Keratinocyte (primary cell): ENCODE data around the gene RFX7. TPM values are rescaled to one million over a fixed set of nuclear protein-coding genes. Genes with fewer than 3 reads are reported as not detected.

Source experiments
- DNase-seq: peaks from one replicate; pipeline ENCODE4 v3.0.0-alpha.2; 2011; ENCODE audit warnings: low read depth, missing footprints, low spot score
- FAIRE-seq: peaks from 2 replicates; lab custom pipeline; 2011; peaks lifted over from hg19 to GRCh38; lab: Jason Lieb, UNC
- H2AFZ ChIP-seq: 2 replicates; pipeline ENCODE4 v1.6.0; 2012; ENCODE audit warnings: low read length, control low read depth, inconsistent platforms; ENCODE audit not compliant: control insufficient read depth
- H3K27ac ChIP-seq: 2 replicates; pipeline ENCODE4 v1.5.1; 2011; ENCODE audit warnings: low read length; ENCODE audit not compliant: control insufficient read depth, insufficient read depth
- H3K27me3 ChIP-seq: 3 replicates; pipeline ENCODE4 v1.6.0; 2011; ENCODE audit warnings: low read length; ENCODE audit not compliant: control insufficient read depth, insufficient read depth; ENCODE audit errors: extremely low read depth
- H3K36me3 ChIP-seq, 2 experiments: 2 replicates in 1 of 2; 3 replicates in 1 of 2; pipeline ENCODE4 v1.5.1; 2011; ENCODE audit warnings: low read length in 2 of 2, mild to moderate bottlenecking in 1 of 2; ENCODE audit not compliant: control insufficient read depth in 2 of 2, insufficient read depth in 2 of 2; ENCODE audit errors: extremely low read depth in 1 of 2
- H3K4me1 ChIP-seq: 3 replicates; pipeline ENCODE4 v1.5.1; 2011; ENCODE audit warnings: low read length; ENCODE audit not compliant: control insufficient read depth, insufficient read depth; ENCODE audit errors: extremely low read depth
- H3K4me2 ChIP-seq: 3 replicates; pipeline ENCODE4 v1.6.0; 2011; ENCODE audit warnings: low read depth, low read length; ENCODE audit not compliant: control insufficient read depth, insufficient read depth; ENCODE audit errors: extremely low read depth
- H3K4me3 ChIP-seq, 3 experiments: fragments of 200-600 bp in 1 of 3; sonication (generic) in 1 of 3; 2 replicates in 2 of 3; 3 replicates in 1 of 3; pipeline ENCODE4 v1.5.1; 2011 to 2016; ENCODE audit warnings: low read length in 3 of 3, mild to moderate bottlenecking in 3 of 3, control low read depth in 2 of 3, inconsistent platforms in 1 of 3, low read depth in 1 of 3, mixed read lengths in 1 of 3, mixed run types in 1 of 3, moderate library complexity in 1 of 3; ENCODE audit not compliant: control insufficient read depth in 2 of 3, insufficient read depth in 2 of 3; ENCODE audit errors: extremely low read depth in 1 of 3
- H3K79me2 ChIP-seq: 2 replicates; pipeline ENCODE4 v1.6.0; 2012; ENCODE audit warnings: low read length; ENCODE audit not compliant: control insufficient read depth, insufficient read depth
- H3K9ac ChIP-seq: 3 replicates; pipeline ENCODE4 v1.6.0; 2011; ENCODE audit warnings: low read length; ENCODE audit not compliant: control insufficient read depth, insufficient read depth; ENCODE audit errors: extremely low read depth
- H3K9me1 ChIP-seq: 3 replicates; pipeline ENCODE4 v1.6.0; 2011; ENCODE audit warnings: low read length; ENCODE audit not compliant: control insufficient read depth, insufficient read depth; ENCODE audit errors: extremely low read depth
- H3K9me3 ChIP-seq: 2 replicates; pipeline ENCODE4 v1.5.1; 2012; ENCODE audit warnings: low read depth, low read length; ENCODE audit not compliant: control insufficient read depth
- H4K20me1 ChIP-seq: 3 replicates; pipeline ENCODE4 v1.6.0; 2011; ENCODE audit warnings: low read length; ENCODE audit not compliant: control insufficient read depth, insufficient read depth; ENCODE audit errors: extremely low read depth
- EZH2 ChIP-seq: IDR thresholded peaks from one replicate; pipeline ENCODE4 v1.6.1; 2012; ENCODE audit warnings: inconsistent platforms, mild to moderate bottlenecking, low read length, moderate library complexity
- dilution Hi-C: fragments of 300-500 bp; cut with MboI; formaldehyde crosslinking; loops from one replicate; pipeline ENCODE4 v1.7.0; 2020; ENCODE audit warnings: low sequenced_read_pairs; ENCODE audit not compliant: extremely low pct_ligation_motif_present
- polyA plus RNA-seq, 5 experiments: library from polyadenylated mRNA; depleted of rRNA in 3 of 5; stranded (reverse) in 3 of 5; stranded (forward) in 1 of 5; unstranded in 1 of 5; fragments of >200 nt; gene quantifications; 1 replicate in 1 of 5; 2 replicates in 3 of 5; 3 replicates in 1 of 5; pipeline versions ENCODE4 v1.2.1 to v1.2.3, GENCODE V29; 2011 to 2012; ENCODE audit warnings: missing spikeins in 2 of 5, low read depth in 1 of 5, low replicate concordance in 1 of 5
- TF ChIP-seq, protein P1 (sequence below), 3 experiments: IDR thresholded peaks in 1 of 3; conservative IDR thresholded peaks in 1 of 3; optimal IDR thresholded peaks in 1 of 3; 2 replicates in 2 of 3; 3 replicates in 1 of 3; pipeline versions ENCODE3 to v1.5.1; 2011; ENCODE audit warnings: low read length in 3 of 3, mild to moderate bottlenecking in 3 of 3, moderate library complexity in 2 of 3, control low read depth in 1 of 3, inconsistent platforms in 1 of 3; ENCODE audit not compliant: insufficient read depth in 2 of 3; ENCODE audit errors: extremely low read depth in 1 of 3

RFX7 gene
- polyA plus RNA-seq, 1 donor (not counting 4 experiments of a cell fraction or from before 2014, with no cell fraction given) = 16.3 TPM

DNA sequence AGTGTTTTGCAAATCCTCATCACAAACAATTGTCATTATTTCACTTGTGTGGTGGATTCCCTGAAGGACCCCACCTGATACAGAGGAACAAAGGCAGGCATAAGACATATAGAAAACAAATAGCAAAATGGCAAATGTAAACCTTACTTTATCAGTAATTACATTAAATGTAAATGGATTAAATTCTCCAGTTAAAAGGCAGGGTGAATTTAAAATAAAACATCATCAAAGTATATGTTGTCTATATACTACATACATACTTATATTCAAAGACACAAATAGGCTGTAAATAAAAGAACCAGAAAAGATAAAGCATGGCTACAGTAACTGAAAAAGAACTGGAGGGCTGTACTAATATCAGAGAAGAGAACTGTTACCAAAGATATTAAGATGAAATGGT, 117.3 kb downstream of the RFX7 start:
- Histone ChIP-seq H3K4me2 (no peak overlapping the region), H3K4me3 (no peak overlapping the region), H3K36me3 (peaks cover 8 to 10% of the 10 kb centered on the region in 2 experiments), H3K9ac (no peak overlapping the region), H2AFZ (no peak overlapping the region), H3K9me3 (no peaks in the 10 kb centered on the region), H4K20me1 (no peaks in the 10 kb centered on the region), H3K9me1 (no peaks in the 10 kb centered on the region), H3K79me2 (peaks cover 2% of the 10 kb centered on the region), H3K27ac (no peak overlapping the region), H3K4me1 (no peaks in the 10 kb centered on the region), H3K27me3 (no peaks in the 10 kb centered on the region)
- FAIRE-seq (no peak), DNase-seq (no peak)
- dilution Hi-C loops = no loop called here
- TF ChIP-seq, protein P1, sequence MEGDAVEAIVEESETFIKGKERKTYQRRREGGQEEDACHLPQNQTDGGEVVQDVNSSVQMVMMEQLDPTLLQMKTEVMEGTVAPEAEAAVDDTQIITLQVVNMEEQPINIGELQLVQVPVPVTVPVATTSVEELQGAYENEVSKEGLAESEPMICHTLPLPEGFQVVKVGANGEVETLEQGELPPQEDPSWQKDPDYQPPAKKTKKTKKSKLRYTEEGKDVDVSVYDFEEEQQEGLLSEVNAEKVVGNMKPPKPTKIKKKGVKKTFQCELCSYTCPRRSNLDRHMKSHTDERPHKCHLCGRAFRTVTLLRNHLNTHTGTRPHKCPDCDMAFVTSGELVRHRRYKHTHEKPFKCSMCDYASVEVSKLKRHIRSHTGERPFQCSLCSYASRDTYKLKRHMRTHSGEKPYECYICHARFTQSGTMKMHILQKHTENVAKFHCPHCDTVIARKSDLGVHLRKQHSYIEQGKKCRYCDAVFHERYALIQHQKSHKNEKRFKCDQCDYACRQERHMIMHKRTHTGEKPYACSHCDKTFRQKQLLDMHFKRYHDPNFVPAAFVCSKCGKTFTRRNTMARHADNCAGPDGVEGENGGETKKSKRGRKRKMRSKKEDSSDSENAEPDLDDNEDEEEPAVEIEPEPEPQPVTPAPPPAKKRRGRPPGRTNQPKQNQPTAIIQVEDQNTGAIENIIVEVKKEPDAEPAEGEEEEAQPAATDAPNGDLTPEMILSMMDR (optimal IDR thresholded peaks at IDR 0.05 in 1 of 3, IDR thresholded peaks at IDR 0.05 in 1 of 3, conservative IDR thresholded peaks at IDR 0.05 in 1 of 3; ENCODE audit: extremely low read depth in 1 of 3, insufficient read depth in 2 of 3, low read length in 3 of 3) = no peak
- TF ChIP-seq EZH2 = no peak

DNA sequence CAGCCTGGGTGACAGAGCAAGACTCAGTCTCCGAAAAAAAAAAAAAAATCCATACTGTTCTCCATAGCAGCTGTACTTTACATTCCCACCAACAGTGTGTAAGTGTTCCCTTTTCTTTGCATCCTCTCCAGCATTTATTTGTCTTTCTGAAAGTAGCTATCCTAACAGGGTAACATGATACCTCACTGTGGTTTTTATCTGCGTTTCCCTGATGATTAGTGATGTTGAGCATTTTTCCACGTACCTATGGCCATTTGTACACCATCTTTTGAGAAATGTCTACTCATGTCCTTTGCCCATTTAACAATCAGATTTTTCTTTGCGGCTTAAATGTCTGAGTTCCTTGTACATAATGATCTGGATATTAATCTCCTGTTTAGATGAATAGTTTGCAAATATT, 119.3 kb downstream of the RFX7 start:
- TF ChIP-seq, protein P1 (optimal IDR thresholded peaks at IDR 0.05 in 1 of 3, IDR thresholded peaks at IDR 0.05 in 1 of 3, conservative IDR thresholded peaks at IDR 0.05 in 1 of 3; ENCODE audit: extremely low read depth in 1 of 3, insufficient read depth in 2 of 3, low read length in 3 of 3) = no peak
- TF ChIP-seq EZH2 = no peak
- Histone ChIP-seq H3K4me2 (no peak overlapping the region), H3K27me3 (no peaks in the 10 kb centered on the region), H2AFZ (no peak overlapping the region), H3K27ac (no peak overlapping the region), H3K4me3 (no peak overlapping the region), H3K4me1 (no peaks in the 10 kb centered on the region), H3K9me1 (no peaks in the 10 kb centered on the region), H3K9me3 (no peaks in the 10 kb centered on the region), H4K20me1 (no peaks in the 10 kb centered on the region), H3K9ac (no peak overlapping the region), H3K36me3 (peaks cover 8 to 10% of the 10 kb centered on the region in 2 experiments), H3K79me2 (peaks cover 2% of the 10 kb centered on the region)
- DNase-seq = no peak
- no peak for FAIRE-seq
- dilution Hi-C loops = no loop called here
